ENCODE measurements around the gene CCR4.
A peak's percentile ranks its signal among the peaks of the same experiment; 100 is the strongest.

Gene CCR4

DNA sequence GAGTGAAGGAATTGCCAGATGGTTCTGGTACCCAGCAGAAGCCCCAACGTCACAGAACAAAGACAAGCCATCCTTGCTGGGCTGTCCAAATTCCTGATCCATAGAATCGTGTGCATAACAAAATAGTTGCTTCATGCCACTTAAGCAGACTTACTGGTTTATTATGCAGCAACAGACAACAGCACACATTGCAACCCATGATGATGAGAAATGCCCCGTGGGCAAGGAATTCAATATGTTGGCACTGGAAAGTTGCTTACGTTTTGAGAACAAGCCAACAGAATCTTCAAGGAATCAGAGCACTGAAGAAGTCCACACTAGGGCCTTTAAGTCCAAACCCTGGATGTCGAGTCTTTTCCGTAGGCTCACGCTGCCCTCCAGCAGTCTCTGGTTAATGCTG is 40.3 kb downstream of the CCR4 start:
- ATAC-seq = no peak
- Mint-ChIP-seq H3K27ac (peak overlapping the region in 1 of 2 donors; percentile 98), H3K4me1 (peaks cover 68% of the 10 kb centered on the region)

DNA sequence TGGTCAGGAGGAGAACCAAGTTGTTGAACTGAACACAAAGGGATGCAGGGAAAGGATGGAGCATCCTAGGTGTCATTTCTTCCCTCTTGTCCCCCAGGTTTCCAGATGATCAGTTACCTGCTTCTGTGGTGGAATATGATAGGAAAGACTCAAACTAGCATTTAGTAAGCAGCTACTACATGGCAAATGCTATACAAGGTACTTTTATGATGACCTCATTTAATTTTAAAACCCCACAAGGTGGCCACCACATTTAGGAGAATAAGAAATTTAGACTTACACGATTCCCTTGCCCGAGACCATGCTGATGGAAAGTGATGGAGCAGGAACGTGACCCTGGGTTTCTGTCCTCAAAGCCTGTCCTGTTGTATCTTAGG is 40.9 kb downstream of the CCR4 start:
- Mint-ChIP-seq H3K4me1 (peaks cover 68% of the 10 kb centered on the region), H3K27me3 (peaks cover 4% of the 10 kb centered on the region), H3K27ac (peak overlapping the region; percentile 95 to 98), H3K9me3 (peaks cover under 1 to 2% of the 10 kb centered on the region in 2 donors), H3K4me3 (peak overlapping the region; percentile 66 to 79)
- no peak for DNase-seq
- peak; percentile 50 for ATAC-seq

More for the DNA sequence above, 40.3 kb downstream of the CCR4 start:
- H3K9me3 Mint-ChIP-seq = peaks cover 6 to 7% of the 10 kb centered on the region in 2 donors
- DNase-seq = no peak
- H3K4me3 Mint-ChIP-seq = peak overlapping the region; percentile 66 to 79
- H3K27me3 Mint-ChIP-seq = peaks cover 9% of the 10 kb centered on the region

DNA sequence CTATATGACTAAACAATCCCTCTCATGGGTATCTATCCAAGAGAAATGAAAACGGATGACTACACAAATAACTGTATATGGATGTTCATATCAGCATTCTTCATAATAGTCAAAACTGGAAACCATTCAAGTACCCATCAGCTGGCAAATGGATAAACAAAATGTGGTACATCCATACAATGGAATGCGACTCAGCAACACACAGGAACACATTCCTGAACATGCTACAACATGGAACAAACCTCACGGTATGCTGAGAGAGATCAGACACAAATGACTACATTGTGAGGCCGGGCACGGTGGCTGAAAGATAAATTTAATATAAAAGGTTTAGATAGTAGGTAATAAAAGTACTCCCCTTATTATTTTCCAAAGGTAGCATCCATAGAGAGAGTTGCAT is 42.6 kb downstream of the CCR4 start:
- no peaks in the 10 kb centered on the region for H3K9me3 Mint-ChIP-seq
- peaks cover 81% of the 10 kb centered on the region for H3K4me1 Mint-ChIP-seq
- no peak for ATAC-seq

DNA sequence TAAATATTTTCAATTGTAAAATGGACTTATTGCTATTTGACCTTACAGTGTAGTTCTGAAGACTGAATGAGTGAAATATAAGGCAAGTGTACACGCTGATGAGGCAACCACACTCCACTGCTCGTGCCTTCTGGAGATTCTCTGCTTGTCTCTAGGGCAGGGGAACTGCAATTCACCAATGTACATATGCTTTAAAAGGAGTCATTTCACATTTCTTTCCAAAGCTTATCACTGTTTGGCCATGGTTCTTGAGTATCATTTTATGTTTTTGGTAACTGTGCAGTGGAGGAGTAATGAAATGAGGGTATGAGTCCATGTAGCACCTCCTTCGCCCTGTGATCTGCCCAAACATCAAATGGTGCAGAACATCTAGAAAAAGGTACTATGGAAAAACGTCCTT is 43.7 kb downstream of the CCR4 start:
- H3K4me3 Mint-ChIP-seq = peak overlapping the region in 1 of 2 donors; percentile 34
- ATAC-seq (no peak), DNase-seq (no peak)
- peaks cover 87% of the 10 kb centered on the region for H3K4me1 Mint-ChIP-seq
- peak overlapping the region in 1 of 2 donors; percentile 41 for H3K27ac Mint-ChIP-seq
- H3K27me3 Mint-ChIP-seq = no peaks in the 10 kb centered on the region
- H3K9me3 Mint-ChIP-seq = no peaks in the 10 kb centered on the region

More for the DNA sequence above, 42.6 kb downstream of the CCR4 start:
- DNase-seq = no peak
- peak overlapping the region in 1 of 2 donors; percentile 76 for H3K27ac Mint-ChIP-seq
- H3K4me3 Mint-ChIP-seq = no peak overlapping the region
- H3K27me3 Mint-ChIP-seq = no peaks in the 10 kb centered on the region

DNA sequence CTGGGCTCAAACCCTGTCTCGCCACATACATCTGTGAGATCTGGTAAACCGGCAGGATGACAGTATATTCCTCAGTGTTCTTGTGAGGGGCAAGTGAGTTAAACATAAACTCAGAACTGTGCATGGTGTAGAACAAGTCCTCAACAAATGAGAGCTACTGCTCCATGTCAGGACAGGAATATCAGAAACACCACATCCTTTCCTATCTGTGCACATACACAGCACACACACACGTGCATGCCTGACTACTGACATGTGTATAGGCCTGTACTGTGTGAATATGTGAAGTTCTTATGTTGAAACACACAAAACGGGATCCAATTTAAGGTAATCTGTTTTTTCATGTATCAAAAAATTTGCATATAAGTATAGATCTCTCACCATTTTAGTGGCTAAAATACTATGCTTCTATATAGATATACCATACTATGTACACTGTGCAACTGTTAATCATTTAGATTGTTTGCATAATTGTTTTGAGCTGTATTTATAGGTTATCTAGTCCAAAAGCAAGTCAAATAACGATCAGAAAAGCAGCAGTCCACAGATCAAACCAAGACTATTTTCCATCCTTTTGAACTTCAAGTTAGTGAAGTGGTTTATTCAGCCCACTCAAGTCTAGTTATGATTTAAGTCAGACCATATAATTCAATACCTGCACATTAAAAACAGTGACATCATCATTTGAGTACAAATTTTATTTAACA is 44.8 kb downstream of the CCR4 start:
- H3K9me3 Mint-ChIP-seq = no peaks in the 10 kb centered on the region
- H3K27me3 Mint-ChIP-seq = no peaks in the 10 kb centered on the region
- H3K27ac Mint-ChIP-seq = peak overlapping the region in 1 of 2 donors; percentile 91
- peaks cover 95% of the 10 kb centered on the region for H3K4me1 Mint-ChIP-seq
- ATAC-seq (peak; percentile 36), DNase-seq (no peak)
- H3K4me3 Mint-ChIP-seq = peak overlapping the region; percentile 10 to 51

DNA sequence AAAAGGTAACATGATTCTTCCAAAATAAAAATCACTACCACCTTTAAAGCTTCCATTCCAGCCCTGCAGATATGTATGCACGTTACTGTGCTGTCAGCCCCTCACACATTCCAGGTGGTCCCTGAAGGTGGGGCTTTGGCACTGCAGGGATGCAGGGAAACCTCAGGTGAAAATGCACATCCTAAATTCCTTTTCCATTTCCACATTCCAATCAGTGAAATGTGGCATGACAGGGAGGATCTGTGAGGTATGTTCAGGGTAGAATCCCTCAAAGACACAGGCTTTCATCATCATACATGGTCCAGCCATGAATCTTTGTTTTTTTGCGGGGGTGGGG is 45.3 kb downstream of the CCR4 start:
- Mint-ChIP-seq H3K9me3 (no peaks in the 10 kb centered on the region), H3K27ac (peak overlapping the region in 1 of 2 donors; percentile 91), H3K4me3 (peak overlapping the region; percentile 10 to 51), H3K4me1 (peaks cover 97% of the 10 kb centered on the region), H3K27me3 (no peaks in the 10 kb centered on the region)
- ATAC-seq = no peak
- DNase-seq = no peak

DNA sequence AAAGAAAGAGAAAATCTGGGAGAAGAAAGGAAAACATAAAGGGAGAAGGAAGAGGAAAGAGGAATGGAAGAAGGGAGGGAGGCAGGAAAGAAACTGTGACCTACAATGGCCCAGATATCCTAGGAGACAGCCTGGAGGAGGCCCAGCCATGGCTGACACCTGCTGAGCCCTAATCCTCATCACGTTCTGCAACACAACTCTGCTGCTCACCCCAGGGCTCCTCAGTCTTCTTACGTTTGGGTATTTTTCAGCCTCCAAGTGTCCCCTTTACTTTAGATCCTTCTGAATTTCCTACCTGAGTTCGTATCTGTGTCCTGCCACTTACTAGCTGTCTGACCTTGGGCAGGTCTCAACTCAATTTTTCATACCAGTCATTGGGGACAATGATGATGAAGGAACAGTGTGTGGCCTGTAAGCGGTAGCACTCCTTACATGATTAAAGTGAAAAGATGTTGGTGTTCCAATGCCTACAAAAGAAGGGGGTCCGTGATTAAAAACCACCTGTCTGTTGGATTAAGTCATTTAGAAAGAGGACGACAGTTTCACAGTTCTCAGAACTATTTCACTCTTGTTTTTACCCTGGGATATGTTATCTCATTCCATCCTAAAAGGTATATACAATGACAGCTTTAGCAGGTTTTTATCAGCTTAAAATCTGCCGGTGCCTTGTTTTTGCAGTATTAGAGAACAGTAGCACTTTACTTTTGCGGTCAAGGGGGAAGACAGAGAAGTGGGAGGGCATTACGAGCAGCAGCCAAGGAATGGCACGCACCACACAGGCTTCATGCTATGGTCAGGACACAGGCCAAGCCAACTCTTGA is 47.4 kb downstream of the CCR4 start:
- Mint-ChIP-seq H3K9me3 (no peaks in the 10 kb centered on the region), H3K4me1 (peaks cover 88% of the 10 kb centered on the region), H3K4me3 (peak overlapping the region; percentile 24 to 57), H3K27me3 (no peaks in the 10 kb centered on the region), H3K27ac (peak overlapping the region; percentile 87 to 89)
- DNase-seq = no peak
- ATAC-seq = peak; percentile 54

DNA sequence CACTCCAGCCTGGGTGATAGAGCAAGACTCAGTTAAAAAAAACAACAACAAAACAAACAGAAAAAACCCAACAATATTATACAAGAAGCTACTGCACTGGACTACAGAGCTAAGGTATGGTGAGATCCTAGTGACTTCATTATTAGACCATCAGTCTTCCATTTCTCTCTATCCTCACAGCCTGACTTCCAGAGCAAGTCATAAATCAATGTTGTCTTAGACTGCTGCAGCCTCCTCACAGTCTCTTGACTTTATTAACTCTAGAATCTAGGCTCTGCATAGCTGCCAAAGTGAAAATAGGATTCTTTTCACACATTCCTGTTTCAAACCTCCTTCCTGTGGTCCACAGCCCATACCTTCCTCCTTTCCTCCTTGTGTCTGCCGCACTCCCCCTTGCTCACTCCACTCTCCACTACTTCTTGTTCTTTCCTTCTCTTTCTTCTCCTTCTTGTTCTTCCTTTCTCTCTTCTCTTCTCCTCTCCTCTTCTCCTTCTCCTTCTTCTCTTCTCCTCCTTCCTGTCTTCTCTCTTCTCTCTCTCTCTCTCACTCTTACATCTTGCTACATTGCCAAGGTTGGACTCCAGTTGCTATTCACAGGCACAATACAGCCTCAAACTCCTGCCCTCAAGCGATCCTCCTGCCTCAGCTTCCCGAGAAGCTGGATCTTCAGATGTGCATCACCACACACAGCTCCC is 49.4 kb downstream of the CCR4 start:
- Mint-ChIP-seq H3K4me1 (peaks cover 69% of the 10 kb centered on the region), H3K9me3 (no peaks in the 10 kb centered on the region), H3K27me3 (no peaks in the 10 kb centered on the region), H3K4me3 (peak overlapping the region in 1 of 2 donors; percentile 1), H3K27ac (peak overlapping the region in 1 of 2 donors; percentile 0)
- ATAC-seq = no peak
- no peak for DNase-seq

DNA sequence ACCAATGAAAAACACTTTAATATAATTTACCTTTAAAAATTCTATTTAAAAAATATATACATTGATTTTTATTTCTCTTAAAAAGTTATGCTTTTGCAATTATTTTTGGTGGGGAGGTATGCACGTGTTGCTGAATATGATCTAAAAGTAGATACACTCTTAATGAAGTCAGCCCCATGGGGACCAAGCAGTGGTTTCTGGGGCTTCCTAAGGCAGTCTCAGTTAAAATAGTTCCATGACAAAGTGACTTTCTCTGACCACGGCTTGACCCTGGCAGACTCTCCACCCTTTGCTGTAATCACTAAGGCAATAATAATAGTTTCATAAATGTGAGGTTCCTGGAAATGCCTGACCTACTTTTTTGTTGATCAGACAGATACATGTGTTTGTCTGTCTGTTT is 50.4 kb downstream of the CCR4 start:
- DNase-seq (peak in 1 of 2 donors; percentile 33), ATAC-seq (peak; percentile 74)
- H3K27ac Mint-ChIP-seq = no peak overlapping the region
- H3K4me3 Mint-ChIP-seq = peak overlapping the region in 1 of 2 donors; percentile 29
- H3K4me1 Mint-ChIP-seq = peaks cover 69% of the 10 kb centered on the region
- no peaks in the 10 kb centered on the region for H3K27me3 Mint-ChIP-seq
- no peaks in the 10 kb centered on the region for H3K9me3 Mint-ChIP-seq

DNA sequence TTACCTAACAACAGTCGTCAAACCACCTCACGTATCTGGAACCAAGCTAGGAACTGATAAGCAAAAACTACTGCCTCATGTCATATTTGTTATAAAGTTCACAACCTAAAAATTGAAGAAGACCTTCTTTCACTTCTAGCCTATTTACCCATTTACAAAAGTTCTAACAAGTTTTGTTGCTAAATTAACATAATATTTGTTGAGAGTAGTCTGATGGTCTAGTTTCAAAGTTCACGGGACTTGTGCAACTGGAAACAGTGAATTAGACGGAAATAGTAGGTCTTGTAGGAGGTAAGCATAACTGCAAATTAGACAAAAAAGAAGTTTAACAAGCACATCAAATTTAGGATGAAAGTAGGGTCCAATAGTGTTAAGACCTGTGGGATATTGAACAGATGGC is 51.9 kb downstream of the CCR4 start:
- no peak for ATAC-seq
- no peak overlapping the region for H3K27ac Mint-ChIP-seq
- no peaks in the 10 kb centered on the region for H3K27me3 Mint-ChIP-seq
- peaks cover 0 to 2% of the 10 kb centered on the region in 2 donors for H3K9me3 Mint-ChIP-seq
- DNase-seq = no peak
- peaks cover 68% of the 10 kb centered on the region for H3K4me1 Mint-ChIP-seq
- no peak overlapping the region for H3K4me3 Mint-ChIP-seq

DNA sequence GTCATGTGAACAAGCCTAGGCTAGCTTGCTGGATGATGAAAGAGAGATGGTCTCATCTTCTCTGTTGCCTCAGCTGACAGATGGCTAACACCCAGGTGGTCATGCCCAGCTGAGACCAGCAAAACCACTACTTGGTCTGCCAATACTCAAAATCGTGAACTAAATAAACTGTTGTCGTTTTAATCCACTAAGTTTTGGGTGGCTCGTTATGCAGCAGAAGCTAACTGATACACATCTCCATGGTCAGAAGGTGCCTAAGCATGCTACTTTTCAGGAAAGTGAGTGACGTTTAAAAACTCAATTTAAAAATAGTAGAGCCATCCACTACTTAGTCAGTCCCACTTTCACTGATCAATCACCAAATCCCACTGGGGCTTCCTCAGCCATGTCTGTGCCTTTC is 52.8 kb downstream of the CCR4 start:
- DNase-seq (no peak), ATAC-seq (no peak)
- Mint-ChIP-seq H3K27ac (no peak overlapping the region), H3K4me1 (peaks cover 64% of the 10 kb centered on the region), H3K27me3 (no peaks in the 10 kb centered on the region), H3K4me3 (no peak overlapping the region), H3K9me3 (peaks cover 0 to 5% of the 10 kb centered on the region in 2 donors)

DNA sequence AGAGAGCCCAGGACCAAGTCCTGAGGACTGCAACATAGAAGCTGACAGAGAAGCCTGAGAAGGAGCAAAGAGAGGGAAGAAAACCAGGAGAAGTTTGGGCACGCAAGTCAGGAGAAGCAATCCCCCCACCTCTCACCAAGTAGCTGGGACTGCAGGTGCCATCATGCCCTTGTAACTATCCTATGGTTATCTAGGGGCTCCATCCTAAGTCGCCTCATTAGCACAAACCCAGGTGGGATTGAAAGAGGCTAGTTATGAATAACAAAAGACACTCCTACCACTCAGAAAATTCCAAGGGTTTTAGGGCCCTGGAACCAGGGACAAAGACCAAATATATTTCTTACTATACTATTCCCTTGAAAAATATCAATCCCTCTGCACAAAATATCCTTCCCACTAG is 53.5 kb downstream of the CCR4 start:
- H3K27me3 Mint-ChIP-seq = no peaks in the 10 kb centered on the region
- no peak for DNase-seq
- peak overlapping the region in 1 of 2 donors; percentile 12 for H3K27ac Mint-ChIP-seq
- H3K9me3 Mint-ChIP-seq = peaks cover 0 to 5% of the 10 kb centered on the region in 2 donors
- ATAC-seq = no peak
- peaks cover 57% of the 10 kb centered on the region for H3K4me1 Mint-ChIP-seq
- no peak overlapping the region for H3K4me3 Mint-ChIP-seq

All from stimulated activated naive CD8-positive, alpha-beta T cell treated with anti-CD3 and anti-CD28 coated beads, Interleukin-15, amount 100 ng/mL, for 72 hours (primary cell).